Bronchial epithelial cell (primary cell): ENCODE data around the gene MEIS1. TPM values are rescaled to one million over a fixed set of nuclear protein-coding genes. Genes with fewer than 3 reads are reported as not detected.

Experiments
- DNase-seq: peaks from one replicate; pipeline ENCODE4 v3.0.0-alpha.2; 2010; ENCODE audit warnings: low read depth
- FAIRE-seq: peaks from 2 replicates; lab custom pipeline; 2011; peaks lifted over from hg19 to GRCh38; lab: Jason Lieb, UNC
- H3K27me3 ChIP-seq: 2 replicates; pipeline ENCODE4 v1.5.1; 2011; ENCODE audit warnings: low read length; ENCODE audit not compliant: control insufficient read depth, insufficient read depth
- H3K36me3 ChIP-seq: 2 replicates; pipeline ENCODE4 v1.5.1; 2011; ENCODE audit warnings: low read length; ENCODE audit not compliant: control insufficient read depth, insufficient read depth
- H3K4me3 ChIP-seq: 2 replicates; pipeline ENCODE4 v1.5.1; 2011; ENCODE audit warnings: mild to moderate bottlenecking, low read depth, low read length, control low read depth
- total RNA-seq: library from RNA; depleted of rRNA; stranded (reverse); fragments of >200 nt; gene quantifications from 2 replicates; pipeline ENCODE4 v1.2.1, GENCODE V29; 2014
- TF ChIP-seq, protein P1 (sequence below): IDR thresholded peaks from 2 replicates; pipeline ENCODE4 v1.5.1; 2011; ENCODE audit warnings: mild to moderate bottlenecking, moderate library complexity, low read length, control low read depth, inconsistent platforms; ENCODE audit not compliant: insufficient read depth, severe bottlenecking

MEIS1 gene
- total RNA-seq, 1 donor from 2014 or later: 28.4 TPM

GRCh38 chr2:66516499-66516898 lies 81.6 kb downstream of the MEIS1 start:
- no peak overlapping the region for H3K4me3 ChIP-seq
- TF ChIP-seq, protein P1, sequence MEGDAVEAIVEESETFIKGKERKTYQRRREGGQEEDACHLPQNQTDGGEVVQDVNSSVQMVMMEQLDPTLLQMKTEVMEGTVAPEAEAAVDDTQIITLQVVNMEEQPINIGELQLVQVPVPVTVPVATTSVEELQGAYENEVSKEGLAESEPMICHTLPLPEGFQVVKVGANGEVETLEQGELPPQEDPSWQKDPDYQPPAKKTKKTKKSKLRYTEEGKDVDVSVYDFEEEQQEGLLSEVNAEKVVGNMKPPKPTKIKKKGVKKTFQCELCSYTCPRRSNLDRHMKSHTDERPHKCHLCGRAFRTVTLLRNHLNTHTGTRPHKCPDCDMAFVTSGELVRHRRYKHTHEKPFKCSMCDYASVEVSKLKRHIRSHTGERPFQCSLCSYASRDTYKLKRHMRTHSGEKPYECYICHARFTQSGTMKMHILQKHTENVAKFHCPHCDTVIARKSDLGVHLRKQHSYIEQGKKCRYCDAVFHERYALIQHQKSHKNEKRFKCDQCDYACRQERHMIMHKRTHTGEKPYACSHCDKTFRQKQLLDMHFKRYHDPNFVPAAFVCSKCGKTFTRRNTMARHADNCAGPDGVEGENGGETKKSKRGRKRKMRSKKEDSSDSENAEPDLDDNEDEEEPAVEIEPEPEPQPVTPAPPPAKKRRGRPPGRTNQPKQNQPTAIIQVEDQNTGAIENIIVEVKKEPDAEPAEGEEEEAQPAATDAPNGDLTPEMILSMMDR: no peak
- no peaks in the 10 kb centered on the region for H3K27me3 ChIP-seq
- DNase-seq: no peak
- peaks cover 4% of the 10 kb centered on the region for H3K36me3 ChIP-seq
- FAIRE-seq: no peak

DNA sequence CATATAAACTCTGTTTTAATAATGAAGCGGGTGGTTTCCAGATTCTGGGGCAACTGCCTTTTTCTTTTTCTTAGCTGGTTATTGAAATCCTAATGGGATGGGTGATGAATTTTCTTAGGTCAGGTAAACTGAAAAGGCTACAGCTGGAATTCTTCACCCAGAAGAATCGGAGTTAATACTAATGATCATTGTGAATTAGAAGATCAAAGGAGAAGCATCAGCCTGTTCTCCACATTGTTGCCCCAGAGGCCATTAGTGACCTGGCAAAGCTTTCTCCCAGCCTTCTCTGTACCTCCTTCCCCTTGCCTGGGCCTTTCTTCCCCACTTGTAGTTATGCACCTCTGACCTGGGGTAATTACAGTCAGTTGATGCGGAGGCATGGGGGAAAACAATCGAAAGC lies 82.8 kb downstream of the MEIS1 start:
- no peak overlapping the region for H3K4me3 ChIP-seq
- FAIRE-seq (no peak), DNase-seq (no peak)
- H3K36me3 ChIP-seq: peaks cover 3% of the 10 kb centered on the region
- no peaks in the 10 kb centered on the region for H3K27me3 ChIP-seq
- TF ChIP-seq, protein P1: no peak

GRCh38 chr2:66519264-66519843 lies 84.4 kb downstream of the MEIS1 start:
- Histone ChIP-seq H3K27me3 (no peaks in the 10 kb centered on the region), H3K4me3 (no peak overlapping the region), H3K36me3 (peaks cover 3% of the 10 kb centered on the region)
- TF ChIP-seq, protein P1: no peak
- DNase-seq: no peak
- FAIRE-seq: no peak

GRCh38 chr2:66521291-66521922 lies 86.5 kb downstream of the MEIS1 start:
- H3K27me3 ChIP-seq: no peaks in the 10 kb centered on the region
- TF ChIP-seq, protein P1: no peak
- peaks cover 3% of the 10 kb centered on the region for H3K36me3 ChIP-seq
- FAIRE-seq: no peak
- H3K4me3 ChIP-seq: no peak overlapping the region
- no peak for DNase-seq

- TF ChIP-seq, protein P1: no peak
- H3K36me3 ChIP-seq: peaks cover 4% of the 10 kb centered on the region
- H3K27me3 ChIP-seq: no peaks in the 10 kb centered on the region
- no peak for FAIRE-seq
- no peak for DNase-seq
- H3K4me3 ChIP-seq: no peak overlapping the region
These were observed 87.9 kb downstream of the MEIS1 start for GRCh38 chr2:66522611-66523376.
